ENCODE results near the gene FARP1. TPM values are rescaled to one million over a fixed set of nuclear protein-coding genes. Genes with fewer than 3 reads are reported as not detected.
A peak's percentile ranks its signal among the peaks of the same experiment; 100 is the strongest.

The FARP1 gene
- total and polyA plus RNA-seq, 10 of the 15 experiments (the other 5 are each of a cell fraction or from before 2014, with no cell fraction given): 0.17 to 6.9 (median 0.68) TPM

DNA sequence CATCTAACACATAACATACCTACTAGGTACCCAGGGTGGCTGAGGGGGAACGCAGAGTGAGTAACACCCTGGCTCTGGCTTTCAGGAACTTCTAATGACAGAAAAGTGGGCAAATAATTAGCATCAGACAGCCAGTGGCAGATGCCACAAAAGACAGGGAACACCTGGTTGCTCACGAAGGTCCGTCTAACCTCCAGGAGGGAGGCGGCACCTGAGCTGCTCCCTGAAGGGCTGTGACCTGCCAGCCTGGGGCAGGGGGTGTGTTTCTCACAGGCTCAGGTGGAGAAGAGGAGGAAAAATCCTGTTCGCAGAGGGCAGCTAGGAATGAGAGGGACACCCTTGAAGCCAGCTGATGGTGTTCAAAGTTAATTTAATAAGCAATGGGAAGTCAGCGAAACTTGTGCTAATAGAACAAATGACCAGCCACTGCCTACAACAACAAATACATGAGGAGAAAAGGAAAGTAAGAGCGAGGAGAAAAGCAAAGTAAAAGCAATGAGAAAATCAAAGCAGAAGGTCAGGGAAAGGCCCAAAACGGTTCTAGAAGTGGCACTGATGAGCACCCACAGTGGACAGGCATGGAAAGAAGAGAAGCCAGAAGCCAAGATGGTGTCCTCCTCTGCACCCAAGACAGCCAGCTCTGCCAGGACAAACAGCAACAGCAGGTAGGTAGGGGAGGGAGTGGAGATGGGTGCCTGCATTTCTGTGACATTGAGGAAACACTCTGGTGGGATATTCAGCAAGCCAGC is 346.7 kb downstream of the FARP1 start:
- ATAC-seq (peak; percentile 17), FAIRE-seq (no peak), DNase-seq (ENCODE audit: low read depth, low spot score) (no peak)
- ChIA-PET SMC1A (ENCODE audit: uncharacterized antibody, unreplicated experiment) (interaction anchor here (0.8 to 5.4 kb wide), 7 partner anchors 11 to 164 kb away, joined by 3 to 28 read pairs (median 6); no protein-coding TSS in a partner anchor), RAD21 (ENCODE audit: unreplicated experiment) (interaction anchor here (1.5 to 4.0 kb wide), 3 partner anchors 11 to 184 kb away, joined by 3 to 21 read pairs (median 9); no protein-coding TSS in a partner anchor), CTCF (interaction anchor here (0.7 to 4.2 kb wide), 2 partner anchors 32 to 164 kb away, joined by 3 to 31 read pairs; no protein-coding TSS in a partner anchor), POLR2A (interaction anchor here (0.8 to 2.3 kb wide), 4 partner anchors 8 to 11 kb away, joined by 4 to 9 read pairs (median 4); no protein-coding TSS in a partner anchor)
- in situ Hi-C loops (cut with MboI): no loop called here
- peak overlapping the region; percentile 13; the same call in 1 of the 2 replicates for H3K4me3 ChIP-seq
- no peak overlapping the region for H2AFZ ChIP-seq (ENCODE audit: control insufficient read depth, low read depth, low read length)
- H3K27me3 ChIP-seq (replicated peaks in 1 of 2; ENCODE audit: control insufficient read depth in 2 of 2, insufficient read depth in 2 of 2, low read length in 1 of 2): no peaks in the 10 kb centered on the region
- H3K79me2 ChIP-seq (ENCODE audit: control insufficient read depth, insufficient read depth, low read length): peaks cover 74% of the 10 kb centered on the region
- H3K4me1 ChIP-seq (ENCODE audit: control insufficient read depth, insufficient read depth, low read length): peaks cover 55% of the 10 kb centered on the region
- intact Hi-C loops (cut with micrococcal nuclease; ENCODE audit: unreplicated experiment): no loop called here
- peak overlapping the region; percentile 86 for H3K4me2 ChIP-seq (ENCODE audit: control insufficient read depth, insufficient read depth)
- no peak for TF ChIP-seq RCOR1 (conservative IDR thresholded peaks at IDR 0.05; ENCODE audit: low read depth, low read length)
- no peak for TF ChIP-seq IRF5 (IDR thresholded peaks at IDR 0.05; ENCODE audit: borderline replicate concordance)
- TF ChIP-seq CREM (IDR thresholded peaks at IDR 0.05; ENCODE audit: low read depth): no peak
- TF ChIP-seq, protein P1, sequence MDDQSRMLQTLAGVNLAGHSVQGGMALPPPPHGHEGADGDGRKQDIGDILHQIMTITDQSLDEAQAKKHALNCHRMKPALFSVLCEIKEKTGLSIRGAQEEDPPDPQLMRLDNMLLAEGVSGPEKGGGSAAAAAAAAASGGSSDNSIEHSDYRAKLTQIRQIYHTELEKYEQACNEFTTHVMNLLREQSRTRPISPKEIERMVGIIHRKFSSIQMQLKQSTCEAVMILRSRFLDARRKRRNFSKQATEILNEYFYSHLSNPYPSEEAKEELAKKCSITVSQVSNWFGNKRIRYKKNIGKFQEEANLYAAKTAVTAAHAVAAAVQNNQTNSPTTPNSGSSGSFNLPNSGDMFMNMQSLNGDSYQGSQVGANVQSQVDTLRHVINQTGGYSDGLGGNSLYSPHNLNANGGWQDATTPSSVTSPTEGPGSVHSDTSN (IDR thresholded peaks at IDR 0.05; ENCODE audit: insufficient replicate concordance, low read depth, low read length): no peak
- no peak for TF ChIP-seq KAT2A (conservative IDR thresholded peaks at IDR 0.05; ENCODE audit: control insufficient read depth, low read depth, low read length)
- no peak for TF ChIP-seq ZSCAN29 (IDR thresholded peaks at IDR 0.05)
- no peak for TF ChIP-seq ZNF274 (IDR thresholded peaks at IDR 0.05; ENCODE audit: insufficient read depth, insufficient read length)
- TF ChIP-seq JUND (IDR thresholded peaks at IDR 0.05; ENCODE audit: low read depth, low read length): no peak
- TF ChIP-seq, protein P2, sequence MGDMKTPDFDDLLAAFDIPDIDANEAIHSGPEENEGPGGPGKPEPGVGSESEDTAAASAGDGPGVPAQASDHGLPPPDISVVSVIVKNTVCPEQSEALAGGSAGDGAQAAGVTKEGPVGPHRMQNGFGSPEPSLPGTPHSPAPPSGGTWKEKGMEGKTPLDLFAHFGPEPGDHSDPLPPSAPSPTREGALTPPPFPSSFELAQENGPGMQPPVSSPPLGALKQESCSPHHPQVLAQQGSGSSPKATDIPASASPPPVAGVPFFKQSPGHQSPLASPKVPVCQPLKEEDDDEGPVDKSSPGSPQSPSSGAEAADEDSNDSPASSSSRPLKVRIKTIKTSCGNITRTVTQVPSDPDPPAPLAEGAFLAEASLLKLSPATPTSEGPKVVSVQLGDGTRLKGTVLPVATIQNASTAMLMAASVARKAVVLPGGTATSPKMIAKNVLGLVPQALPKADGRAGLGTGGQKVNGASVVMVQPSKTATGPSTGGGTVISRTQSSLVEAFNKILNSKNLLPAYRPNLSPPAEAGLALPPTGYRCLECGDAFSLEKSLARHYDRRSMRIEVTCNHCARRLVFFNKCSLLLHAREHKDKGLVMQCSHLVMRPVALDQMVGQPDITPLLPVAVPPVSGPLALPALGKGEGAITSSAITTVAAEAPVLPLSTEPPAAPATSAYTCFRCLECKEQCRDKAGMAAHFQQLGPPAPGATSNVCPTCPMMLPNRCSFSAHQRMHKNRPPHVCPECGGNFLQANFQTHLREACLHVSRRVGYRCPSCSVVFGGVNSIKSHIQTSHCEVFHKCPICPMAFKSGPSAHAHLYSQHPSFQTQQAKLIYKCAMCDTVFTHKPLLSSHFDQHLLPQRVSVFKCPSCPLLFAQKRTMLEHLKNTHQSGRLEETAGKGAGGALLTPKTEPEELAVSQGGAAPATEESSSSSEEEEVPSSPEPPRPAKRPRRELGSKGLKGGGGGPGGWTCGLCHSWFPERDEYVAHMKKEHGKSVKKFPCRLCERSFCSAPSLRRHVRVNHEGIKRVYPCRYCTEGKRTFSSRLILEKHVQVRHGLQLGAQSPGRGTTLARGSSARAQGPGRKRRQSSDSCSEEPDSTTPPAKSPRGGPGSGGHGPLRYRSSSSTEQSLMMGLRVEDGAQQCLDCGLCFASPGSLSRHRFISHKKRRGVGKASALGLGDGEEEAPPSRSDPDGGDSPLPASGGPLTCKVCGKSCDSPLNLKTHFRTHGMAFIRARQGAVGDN (IDR thresholded peaks at IDR 0.05): no peak
- TF ChIP-seq STAT1 (conservative IDR thresholded peaks at IDR 0.05): no peak
- TF ChIP-seq TCF3 (IDR thresholded peaks at IDR 0.05; ENCODE audit: borderline replicate concordance, insufficient read depth, low read depth, low read length): no peak
- TF ChIP-seq IKZF1 (conservative IDR thresholded peaks at IDR 0.05): no peak
- no peak for TF ChIP-seq HCFC1 (IDR thresholded peaks at IDR 0.05; ENCODE audit: low read length)
- no peak for TF ChIP-seq MYB (IDR thresholded peaks at IDR 0.05; ENCODE audit: borderline replicate concordance, low read depth, low read length)
- TF ChIP-seq RBBP5 (conservative IDR thresholded peaks at IDR 0.05): no peak
- TF ChIP-seq EED (IDR thresholded peaks at IDR 0.05; ENCODE audit: low read depth): no peak
- H4K20me1 ChIP-seq (ENCODE audit: control insufficient read depth, insufficient read depth): peaks cover 3% of the 10 kb centered on the region; the same call in 1 of the 2 replicates
- 70% methylated on average over 7 of the region's 8 CpGs for WGBS (ENCODE audit: insufficient coverage, insufficient replicate concordance, low lambda C conversion rate, missing lambda C conversion rate)
- H3K9ac ChIP-seq (ENCODE audit: control insufficient read depth, insufficient read depth, low read length): no peak overlapping the region
- H3K9me3 ChIP-seq (replicated peaks; ENCODE audit: control insufficient read depth, insufficient read depth, low read length): no peaks in the 10 kb centered on the region
- no TSS peak for BruUV-seq (replicated peaks)
- peaks cover 4 to 7% of the 10 kb centered on the region in 2 experiments; a peak in 3 of 4 replicates for H3K36me3 ChIP-seq (ENCODE audit: control insufficient read depth in 2 of 2, insufficient read depth in 2 of 2, low read length in 1 of 2)
- H3K27ac ChIP-seq (ENCODE audit: control insufficient read depth, insufficient read depth): peak overlapping the region; percentile 70
